ENCODE measurements around the gene FBH1.
A peak's percentile ranks its signal among the peaks of the same experiment; 100 is the strongest.

Gene FBH1

GRCh38 chr10:5882961-5883360, 7.1 kb upstream of the FBH1 start:
- no peak overlapping the region for H3K9ac ChIP-seq (ENCODE audit: low read length)
- no peaks in the 10 kb centered on the region for H3K27me3 ChIP-seq (replicated peaks; ENCODE audit: control insufficient read depth, insufficient read depth, low read length)
- H3K4me3 ChIP-seq (ENCODE audit: low read length): no peak overlapping the region
- peaks cover under 1% of the 10 kb centered on the region for H3K4me1 ChIP-seq (ENCODE audit: control insufficient read depth, insufficient read depth, low read length)
- H3K9me3 ChIP-seq (ENCODE audit: control insufficient read depth, low read length): no peaks in the 10 kb centered on the region
- peaks cover 71% of the 10 kb centered on the region for H3K36me3 ChIP-seq (ENCODE audit: control insufficient read depth, insufficient read depth, low read length, severe bottlenecking)
- no peak for DNase-seq (ENCODE audit: low read depth)

GRCh38 chr10:5885619-5886018, 4.4 kb upstream of the FBH1 start:
- H3K4me1 ChIP-seq (ENCODE audit: control insufficient read depth, insufficient read depth, low read length): peaks cover 10% of the 10 kb centered on the region
- no peak overlapping the region for H3K9ac ChIP-seq (ENCODE audit: low read length)
- no peak for DNase-seq (ENCODE audit: low read depth)
- H3K4me3 ChIP-seq (ENCODE audit: low read length): no peak overlapping the region
- peaks cover 49% of the 10 kb centered on the region for H3K36me3 ChIP-seq (ENCODE audit: control insufficient read depth, insufficient read depth, low read length, severe bottlenecking)
- no peaks in the 10 kb centered on the region for H3K27me3 ChIP-seq (replicated peaks; ENCODE audit: control insufficient read depth, insufficient read depth, low read length)
- no peaks in the 10 kb centered on the region for H3K9me3 ChIP-seq (ENCODE audit: control insufficient read depth, low read length)

GRCh38 chr10:5887029-5887428, 3.0 kb upstream of the FBH1 start:
- Histone ChIP-seq H3K27me3 (replicated peaks; ENCODE audit: control insufficient read depth, insufficient read depth, low read length) (no peaks in the 10 kb centered on the region), H3K36me3 (ENCODE audit: control insufficient read depth, insufficient read depth, low read length, severe bottlenecking) (peaks cover 44% of the 10 kb centered on the region), H3K9me3 (ENCODE audit: control insufficient read depth, low read length) (no peaks in the 10 kb centered on the region), H3K4me1 (ENCODE audit: control insufficient read depth, insufficient read depth, low read length) (peaks cover 22% of the 10 kb centered on the region), H3K9ac (ENCODE audit: low read length) (no peak overlapping the region), H3K4me3 (ENCODE audit: low read length) (no peak overlapping the region)
- DNase-seq (ENCODE audit: low read depth): peak; percentile 2

- Histone ChIP-seq H3K9me3 (ENCODE audit: control insufficient read depth, low read length) (no peaks in the 10 kb centered on the region), H3K36me3 (ENCODE audit: control insufficient read depth, insufficient read depth, low read length, severe bottlenecking) (peaks cover 38% of the 10 kb centered on the region), H3K9ac (ENCODE audit: low read length) (no peak overlapping the region), H3K4me3 (ENCODE audit: low read length) (no peak overlapping the region), H3K4me1 (ENCODE audit: control insufficient read depth, insufficient read depth, low read length) (peaks cover 27% of the 10 kb centered on the region), H3K27me3 (replicated peaks; ENCODE audit: control insufficient read depth, insufficient read depth, low read length) (no peaks in the 10 kb centered on the region)
- DNase-seq (ENCODE audit: low read depth): no peak
Observed at GRCh38 chr10:5887641-5888040, 2.4 kb upstream of the FBH1 start.

- DNase-seq (ENCODE audit: low read depth): peak; percentile 62
- peaks cover 32% of the 10 kb centered on the region for H3K36me3 ChIP-seq (ENCODE audit: control insufficient read depth, insufficient read depth, low read length, severe bottlenecking)
- peaks cover 27% of the 10 kb centered on the region for H3K4me1 ChIP-seq (ENCODE audit: control insufficient read depth, insufficient read depth, low read length)
- no peaks in the 10 kb centered on the region for H3K9me3 ChIP-seq (ENCODE audit: control insufficient read depth, low read length)
- peak overlapping the region; percentile 86 for H3K4me3 ChIP-seq (ENCODE audit: low read length)
- peak overlapping the region; percentile 92 for H3K9ac ChIP-seq (ENCODE audit: low read length)
- H3K27me3 ChIP-seq (replicated peaks; ENCODE audit: control insufficient read depth, insufficient read depth, low read length): no peaks in the 10 kb centered on the region
Observed at GRCh38 chr10:5888351-5888750, 1.7 kb upstream of the FBH1 start.

GRCh38 chr10:5888843-5889623, 1.0 kb upstream of the FBH1 start:
- Histone ChIP-seq H3K9me3 (ENCODE audit: control insufficient read depth, low read length) (no peaks in the 10 kb centered on the region), H3K4me1 (ENCODE audit: control insufficient read depth, insufficient read depth, low read length) (peaks cover 27% of the 10 kb centered on the region), H3K4me3 (ENCODE audit: low read length) (peak overlapping the region; percentile 86), H3K9ac (ENCODE audit: low read length) (peak overlapping the region; percentile 92), H3K27me3 (replicated peaks; ENCODE audit: control insufficient read depth, insufficient read depth, low read length) (no peaks in the 10 kb centered on the region), H3K36me3 (ENCODE audit: control insufficient read depth, insufficient read depth, low read length, severe bottlenecking) (peaks cover 29% of the 10 kb centered on the region)
- DNase-seq (ENCODE audit: low read depth): peak; percentile 65

GRCh38 chr10:5890452-5890915, 441 bp downstream of the FBH1 start:
- H3K9ac ChIP-seq (ENCODE audit: low read length): peak overlapping the region; percentile 82
- H3K9me3 ChIP-seq (ENCODE audit: control insufficient read depth, low read length): no peaks in the 10 kb centered on the region
- peak overlapping the region; percentile 84 for H3K4me3 ChIP-seq (ENCODE audit: low read length)
- peaks cover 30% of the 10 kb centered on the region for H3K36me3 ChIP-seq (ENCODE audit: control insufficient read depth, insufficient read depth, low read length, severe bottlenecking)
- H3K27me3 ChIP-seq (replicated peaks; ENCODE audit: control insufficient read depth, insufficient read depth, low read length): no peaks in the 10 kb centered on the region
- peaks cover 31% of the 10 kb centered on the region for H3K4me1 ChIP-seq (ENCODE audit: control insufficient read depth, insufficient read depth, low read length)
- DNase-seq (ENCODE audit: low read depth): peak; percentile 60

GRCh38 chr10:5891009-5891408, 966 bp downstream of the FBH1 start:
- no peaks in the 10 kb centered on the region for H3K27me3 ChIP-seq (replicated peaks; ENCODE audit: control insufficient read depth, insufficient read depth, low read length)

GRCh38 chr10:5892007-5892406, 2.0 kb downstream of the FBH1 start:
- H3K36me3 ChIP-seq (ENCODE audit: control insufficient read depth, insufficient read depth, low read length, severe bottlenecking): peaks cover 30% of the 10 kb centered on the region
- no peak overlapping the region for H3K9ac ChIP-seq (ENCODE audit: low read length)
- H3K4me3 ChIP-seq (ENCODE audit: low read length): peak overlapping the region; percentile 40
- peaks cover 31% of the 10 kb centered on the region for H3K4me1 ChIP-seq (ENCODE audit: control insufficient read depth, insufficient read depth, low read length)
- no peak for DNase-seq (ENCODE audit: low read depth)
- no peaks in the 10 kb centered on the region for H3K27me3 ChIP-seq (replicated peaks; ENCODE audit: control insufficient read depth, insufficient read depth, low read length)
- no peaks in the 10 kb centered on the region for H3K9me3 ChIP-seq (ENCODE audit: control insufficient read depth, low read length)

More at GRCh38 chr10:5891009-5891408, 966 bp downstream of the FBH1 start:
- Histone ChIP-seq H3K9ac (ENCODE audit: low read length) (peak overlapping the region; percentile 82), H3K9me3 (ENCODE audit: control insufficient read depth, low read length) (no peaks in the 10 kb centered on the region), H3K36me3 (ENCODE audit: control insufficient read depth, insufficient read depth, low read length, severe bottlenecking) (peaks cover 30% of the 10 kb centered on the region), H3K4me3 (ENCODE audit: low read length) (peak overlapping the region; percentile 84), H3K4me1 (ENCODE audit: control insufficient read depth, insufficient read depth, low read length) (peaks cover 31% of the 10 kb centered on the region)
- DNase-seq (ENCODE audit: low read depth): no peak

GRCh38 chr10:5893321-5893720, 3.3 kb downstream of the FBH1 start:
- Histone ChIP-seq H3K9me3 (ENCODE audit: control insufficient read depth, low read length) (no peaks in the 10 kb centered on the region), H3K9ac (ENCODE audit: low read length) (no peak overlapping the region), H3K27me3 (replicated peaks; ENCODE audit: control insufficient read depth, insufficient read depth, low read length) (no peaks in the 10 kb centered on the region), H3K4me3 (ENCODE audit: low read length) (no peak overlapping the region), H3K4me1 (ENCODE audit: control insufficient read depth, insufficient read depth, low read length) (peaks cover 27% of the 10 kb centered on the region), H3K36me3 (ENCODE audit: control insufficient read depth, insufficient read depth, low read length, severe bottlenecking) (peaks cover 29% of the 10 kb centered on the region)
- no peak for DNase-seq (ENCODE audit: low read depth)

- H3K27me3 ChIP-seq (replicated peaks; ENCODE audit: control insufficient read depth, insufficient read depth, low read length): no peaks in the 10 kb centered on the region
- no peak for DNase-seq (ENCODE audit: low read depth)
- no peaks in the 10 kb centered on the region for H3K9me3 ChIP-seq (ENCODE audit: control insufficient read depth, low read length)
- H3K4me3 ChIP-seq (ENCODE audit: low read length): no peak overlapping the region
- peaks cover 29% of the 10 kb centered on the region for H3K36me3 ChIP-seq (ENCODE audit: control insufficient read depth, insufficient read depth, low read length, severe bottlenecking)
- H3K9ac ChIP-seq (ENCODE audit: low read length): no peak overlapping the region
- H3K4me1 ChIP-seq (ENCODE audit: control insufficient read depth, insufficient read depth, low read length): peaks cover 21% of the 10 kb centered on the region
Observed at GRCh38 chr10:5894403-5894802, 4.4 kb downstream of the FBH1 start.

Data from adipocyte (in vitro differentiated cells).